ENCODE data around the gene ERBB3. TPM values are rescaled to one million over a fixed set of nuclear protein-coding genes. Genes with fewer than 3 reads are reported as not detected.
A peak's percentile ranks its signal among the peaks of the same experiment; 100 is the strongest.

The ERBB3 gene
- total RNA-seq, 2 donors from 2014 or later, result 3.2 to 7.2 TPM

- no peak overlapping the region for H3K4me3 ChIP-seq
- TF ChIP-seq, protein P1, sequence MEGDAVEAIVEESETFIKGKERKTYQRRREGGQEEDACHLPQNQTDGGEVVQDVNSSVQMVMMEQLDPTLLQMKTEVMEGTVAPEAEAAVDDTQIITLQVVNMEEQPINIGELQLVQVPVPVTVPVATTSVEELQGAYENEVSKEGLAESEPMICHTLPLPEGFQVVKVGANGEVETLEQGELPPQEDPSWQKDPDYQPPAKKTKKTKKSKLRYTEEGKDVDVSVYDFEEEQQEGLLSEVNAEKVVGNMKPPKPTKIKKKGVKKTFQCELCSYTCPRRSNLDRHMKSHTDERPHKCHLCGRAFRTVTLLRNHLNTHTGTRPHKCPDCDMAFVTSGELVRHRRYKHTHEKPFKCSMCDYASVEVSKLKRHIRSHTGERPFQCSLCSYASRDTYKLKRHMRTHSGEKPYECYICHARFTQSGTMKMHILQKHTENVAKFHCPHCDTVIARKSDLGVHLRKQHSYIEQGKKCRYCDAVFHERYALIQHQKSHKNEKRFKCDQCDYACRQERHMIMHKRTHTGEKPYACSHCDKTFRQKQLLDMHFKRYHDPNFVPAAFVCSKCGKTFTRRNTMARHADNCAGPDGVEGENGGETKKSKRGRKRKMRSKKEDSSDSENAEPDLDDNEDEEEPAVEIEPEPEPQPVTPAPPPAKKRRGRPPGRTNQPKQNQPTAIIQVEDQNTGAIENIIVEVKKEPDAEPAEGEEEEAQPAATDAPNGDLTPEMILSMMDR (IDR thresholded peaks at IDR 0.05), result no peak
- H3K9me3 ChIP-seq, result no peaks in the 10 kb centered on the region
- H3K27ac ChIP-seq, result no peak overlapping the region
- DNase-seq (ENCODE audit: low spot score), result no peak
- peaks cover 0 to 2% of the 10 kb centered on the region in 2 donors for H3K4me1 ChIP-seq
- H3K36me3 ChIP-seq, result peaks cover 88% of the 10 kb centered on the region
- H3K27me3 ChIP-seq, result no peaks in the 10 kb centered on the region
Measured at GRCh38 chr12:56137853-56138571, 58.0 kb downstream of the ERBB3 start.

- TF ChIP-seq, protein P1 (IDR thresholded peaks at IDR 0.05), result no peak
- peaks cover 0 to 16% of the 10 kb centered on the region in 2 donors for H3K4me1 ChIP-seq
- H3K27ac ChIP-seq, result peak overlapping the region in 1 of 2 donors; percentile 74
- DNase-seq (ENCODE audit: low spot score), result no peak
- no peaks in the 10 kb centered on the region for H3K27me3 ChIP-seq
- peaks cover 75% of the 10 kb centered on the region for H3K36me3 ChIP-seq
- H3K9me3 ChIP-seq, result no peaks in the 10 kb centered on the region
- H3K4me3 ChIP-seq, result no peak overlapping the region
Measured at GRCh38 chr12:56141946-56142784, 62.2 kb downstream of the ERBB3 start.

DNA sequence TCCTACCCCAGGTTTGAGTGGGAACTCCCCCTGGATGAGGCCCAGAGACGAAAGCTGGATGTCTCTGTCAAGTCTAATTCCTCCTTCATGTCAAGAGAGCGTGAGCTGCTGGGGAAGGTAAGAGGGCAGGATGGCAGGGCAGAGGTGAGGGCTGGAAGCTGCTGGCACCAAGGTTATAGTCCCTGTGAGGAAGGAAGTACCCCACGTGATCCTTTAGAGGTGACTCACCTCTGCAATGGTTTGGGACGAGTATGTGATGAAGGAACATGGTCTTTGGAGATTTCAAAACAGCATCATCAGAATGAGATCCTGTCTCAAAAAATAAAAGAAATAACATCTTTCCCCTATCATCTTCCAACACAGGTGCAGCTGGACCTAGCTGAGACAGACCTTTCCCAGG is 63.3 kb downstream of the ERBB3 start:
- Histone ChIP-seq H3K4me1 (peaks cover 0 to 18% of the 10 kb centered on the region in 2 donors), H3K36me3 (peaks cover 64% of the 10 kb centered on the region), H3K27ac (peak overlapping the region; percentile 67 to 74), H3K9me3 (no peaks in the 10 kb centered on the region), H3K4me3 (no peak overlapping the region), H3K27me3 (no peaks in the 10 kb centered on the region)
- TF ChIP-seq, protein P1 (IDR thresholded peaks at IDR 0.05), result no peak
- DNase-seq (ENCODE audit: low spot score), result no peak

- Histone ChIP-seq H3K4me1 (peaks cover 0 to 18% of the 10 kb centered on the region in 2 donors), H3K9me3 (no peaks in the 10 kb centered on the region), H3K4me3 (no peak overlapping the region), H3K27me3 (no peaks in the 10 kb centered on the region), H3K27ac (peak overlapping the region; percentile 67 to 74), H3K36me3 (peaks cover 58% of the 10 kb centered on the region)
- DNase-seq (ENCODE audit: low spot score), result no peak
- TF ChIP-seq, protein P1 (IDR thresholded peaks at IDR 0.05), result no peak
Measured at GRCh38 chr12:56143870-56144269, 63.9 kb downstream of the ERBB3 start.

DNA sequence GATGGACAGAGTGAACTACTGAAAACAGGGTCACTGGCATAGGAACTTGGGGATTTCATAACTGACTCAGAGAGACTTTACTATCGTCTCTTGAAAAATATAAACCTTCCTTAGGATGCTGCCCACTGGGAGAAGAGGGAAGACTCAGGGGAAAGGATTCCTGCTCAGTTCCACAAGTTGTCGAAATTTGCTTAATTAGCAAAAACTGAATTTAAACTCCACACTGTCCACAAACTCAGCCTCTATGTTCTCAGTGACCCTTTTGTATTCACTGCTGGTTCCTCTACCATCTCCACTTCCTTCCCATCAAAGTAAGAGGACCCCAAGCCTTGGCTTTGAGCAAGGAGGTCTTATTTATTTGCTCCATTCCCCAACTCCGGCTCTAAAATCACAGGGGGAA is 65.3 kb downstream of the ERBB3 start:
- no peaks in the 10 kb centered on the region for H3K27me3 ChIP-seq
- TF ChIP-seq, protein P1 (IDR thresholded peaks at IDR 0.05), result no peak
- H3K27ac ChIP-seq, result peak overlapping the region; percentile 59 to 74
- H3K9me3 ChIP-seq, result no peaks in the 10 kb centered on the region
- no peak for DNase-seq (ENCODE audit: low spot score)
- H3K4me1 ChIP-seq, result peaks cover 0 to 18% of the 10 kb centered on the region in 2 donors
- H3K4me3 ChIP-seq, result no peak overlapping the region
- peaks cover 44% of the 10 kb centered on the region for H3K36me3 ChIP-seq
